HepG2 (cell line): Measurements from ENCODE around the gene PRSS8.

Source experiments
- EHMT2 ChIP-seq: fragments of 200-600 bp; sonication (generic); IDR thresholded peaks from 2 replicates; pipeline ENCODE4 v1.7.0; 2017; ENCODE audit warnings: antibody characterized with exemption, low read depth, low read length, borderline replicate concordance
- NR2F6 ChIP-seq, 2 experiments: IDR thresholded peaks; 2 replicates each; pipeline ENCODE4 v1.6.1; 2016; ENCODE audit warnings: antibody characterized with exemption in 1 of 2, mild to moderate bottlenecking in 1 of 2
- ONECUT2 ChIP-seq: sonication (generic); formaldehyde crosslinking; IDR thresholded peaks from 2 replicates; pipeline ENCODE4 v1.4.0; 2020; ENCODE audit warnings: missing genetic modification reagents
- POLR2AphosphoS5 ChIP-seq: IDR thresholded peaks from 2 replicates; pipeline ENCODE4 v1.6.1; 2012; ENCODE audit warnings: low read depth, low read length
- RORA ChIP-seq: sonication (generic); formaldehyde crosslinking; IDR thresholded peaks from 2 replicates; pipeline ENCODE4 v1.5.0; 2020; ENCODE audit warnings: mild to moderate bottlenecking, missing genetic modification reagents, moderate library complexity
- TAF1 ChIP-seq: sonication (generic); formaldehyde crosslinking; IDR thresholded peaks from 2 replicates; pipeline ENCODE4 v1.4.0; 2020; ENCODE audit warnings: missing genetic modification reagents
- TOPORS ChIP-seq: sonication (generic); formaldehyde crosslinking; IDR thresholded peaks from 2 replicates; pipeline ENCODE4 v1.8.0; 2023; ENCODE audit warnings: mild to moderate bottlenecking, missing genetic modification reagents
- ZNF180 ChIP-seq: sonication (generic); formaldehyde crosslinking; IDR thresholded peaks from 2 replicates; pipeline ENCODE4 v1.4.0; 2020; ENCODE audit warnings: low read depth, missing genetic modification reagents, borderline replicate concordance
- ZNF766 ChIP-seq: sonication (generic); formaldehyde crosslinking; IDR thresholded peaks from 2 replicates; pipeline ENCODE4 v1.5.0; 2020; ENCODE audit warnings: missing genetic modification reagents, borderline replicate concordance
- TF ChIP-seq, protein P1 (sequence below): IDR thresholded peaks from 2 replicates; pipeline ENCODE4 v1.6.1; 2016; ENCODE audit warnings: low read depth, borderline replicate concordance
- TF ChIP-seq, protein P2 (sequence below): IDR thresholded peaks from 2 replicates; pipeline ENCODE4 v1.6.1; 2012; ENCODE audit warnings: inconsistent platforms
- TF ChIP-seq, protein P3 (sequence below): sonication (generic); formaldehyde crosslinking; IDR thresholded peaks from 2 replicates; pipeline ENCODE4 v1.5.0; 2020; ENCODE audit warnings: mild to moderate bottlenecking, missing genetic modification reagents, moderate library complexity
- TF ChIP-seq, protein P4 (sequence below), 2 experiments: sonication (generic) in 1 of 2; formaldehyde crosslinking in 1 of 2; IDR thresholded peaks; 2 replicates each; pipeline versions ENCODE4 v1.4.0 to v1.6.1; 2018 to 2020; ENCODE audit warnings: missing genetic modification reagents in 2 of 2, borderline replicate concordance in 1 of 2, low read depth in 1 of 2, mild to moderate bottlenecking in 1 of 2, missing biosample characterization in 1 of 2

DNA sequence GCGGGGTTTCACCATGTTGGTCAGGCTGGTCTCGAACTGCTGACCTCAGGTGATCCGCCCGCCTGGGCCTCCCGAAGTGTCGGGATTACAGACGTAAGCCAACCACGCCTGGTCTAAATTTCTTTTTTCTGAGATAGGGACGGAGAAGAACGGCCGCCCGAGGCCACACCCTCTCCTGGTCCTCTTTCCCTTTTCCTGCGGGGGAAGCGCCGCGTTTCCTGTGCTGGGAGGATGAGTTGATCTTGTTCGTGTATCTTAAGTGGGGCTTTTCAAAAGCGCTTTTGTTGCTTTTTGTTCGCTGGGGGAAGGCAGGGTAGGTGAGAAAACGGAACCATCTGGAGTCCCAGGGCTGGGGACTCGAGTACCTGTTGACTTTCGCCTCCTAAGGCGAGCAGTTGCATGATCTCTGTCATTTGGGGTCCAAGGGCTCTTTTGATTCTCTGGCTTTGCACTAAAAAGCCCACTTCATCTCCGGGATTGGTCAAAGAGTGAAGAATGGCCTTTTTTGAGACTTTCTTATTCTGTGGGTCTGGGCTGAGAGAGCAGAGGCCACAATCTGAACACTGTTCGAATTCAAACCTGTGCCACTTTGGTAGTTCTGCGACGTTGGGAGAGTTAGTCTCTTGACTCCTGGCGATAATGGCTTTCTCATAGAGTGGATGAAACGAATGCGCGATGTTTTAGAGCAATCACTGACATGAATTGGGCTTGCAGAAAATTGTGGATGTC, 45.7 kb upstream of the PRSS8 start:
- TF ChIP-seq, protein P1, sequence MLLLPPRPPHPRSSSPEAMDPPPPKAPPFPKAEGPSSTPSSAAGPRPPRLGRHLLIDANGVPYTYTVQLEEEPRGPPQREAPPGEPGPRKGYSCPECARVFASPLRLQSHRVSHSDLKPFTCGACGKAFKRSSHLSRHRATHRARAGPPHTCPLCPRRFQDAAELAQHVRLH (CRISPR knock-in tag): no peak
- no peak for TF ChIP-seq ZNF180 (CRISPR knock-in tag)
- TF ChIP-seq EHMT2: no peak
- TF ChIP-seq TAF1 (CRISPR knock-in tag): no peak
- TF ChIP-seq ZNF766 (CRISPR knock-in tag): no peak
- no peak for TF ChIP-seq TOPORS
- TF ChIP-seq, protein P2, sequence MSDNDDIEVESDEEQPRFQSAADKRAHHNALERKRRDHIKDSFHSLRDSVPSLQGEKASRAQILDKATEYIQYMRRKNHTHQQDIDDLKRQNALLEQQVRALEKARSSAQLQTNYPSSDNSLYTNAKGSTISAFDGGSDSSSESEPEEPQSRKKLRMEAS: 0 out of 2 replicates have a peak, but pooled peaks have one; percentile 23
- TF ChIP-seq, protein P3, sequence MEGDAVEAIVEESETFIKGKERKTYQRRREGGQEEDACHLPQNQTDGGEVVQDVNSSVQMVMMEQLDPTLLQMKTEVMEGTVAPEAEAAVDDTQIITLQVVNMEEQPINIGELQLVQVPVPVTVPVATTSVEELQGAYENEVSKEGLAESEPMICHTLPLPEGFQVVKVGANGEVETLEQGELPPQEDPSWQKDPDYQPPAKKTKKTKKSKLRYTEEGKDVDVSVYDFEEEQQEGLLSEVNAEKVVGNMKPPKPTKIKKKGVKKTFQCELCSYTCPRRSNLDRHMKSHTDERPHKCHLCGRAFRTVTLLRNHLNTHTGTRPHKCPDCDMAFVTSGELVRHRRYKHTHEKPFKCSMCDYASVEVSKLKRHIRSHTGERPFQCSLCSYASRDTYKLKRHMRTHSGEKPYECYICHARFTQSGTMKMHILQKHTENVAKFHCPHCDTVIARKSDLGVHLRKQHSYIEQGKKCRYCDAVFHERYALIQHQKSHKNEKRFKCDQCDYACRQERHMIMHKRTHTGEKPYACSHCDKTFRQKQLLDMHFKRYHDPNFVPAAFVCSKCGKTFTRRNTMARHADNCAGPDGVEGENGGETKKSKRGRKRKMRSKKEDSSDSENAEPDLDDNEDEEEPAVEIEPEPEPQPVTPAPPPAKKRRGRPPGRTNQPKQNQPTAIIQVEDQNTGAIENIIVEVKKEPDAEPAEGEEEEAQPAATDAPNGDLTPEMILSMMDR (CRISPR knock-in tag): no peak
- TF ChIP-seq, protein P4, sequence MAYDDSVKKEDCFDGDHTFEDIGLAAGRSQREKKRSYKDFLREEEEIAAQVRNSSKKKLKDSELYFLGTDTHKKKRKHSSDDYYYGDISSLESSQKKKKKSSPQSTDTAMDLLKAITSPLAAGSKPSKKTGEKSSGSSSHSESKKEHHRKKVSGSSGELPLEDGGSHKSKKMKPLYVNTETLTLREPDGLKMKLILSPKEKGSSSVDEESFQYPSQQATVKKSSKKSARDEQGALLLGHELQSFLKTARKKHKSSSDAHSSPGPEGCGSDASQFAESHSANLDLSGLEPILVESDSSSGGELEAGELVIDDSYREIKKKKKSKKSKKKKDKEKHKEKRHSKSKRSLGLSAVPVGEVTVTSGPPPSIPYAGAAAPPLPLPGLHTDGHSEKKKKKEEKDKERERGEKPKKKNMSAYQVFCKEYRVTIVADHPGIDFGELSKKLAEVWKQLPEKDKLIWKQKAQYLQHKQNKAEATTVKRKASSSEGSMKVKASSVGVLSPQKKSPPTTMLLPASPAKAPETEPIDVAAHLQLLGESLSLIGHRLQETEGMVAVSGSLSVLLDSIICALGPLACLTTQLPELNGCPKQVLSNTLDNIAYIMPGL (CRISPR knock-in tag; IDR thresholded peaks at IDR 0.05; ENCODE audit: borderline replicate concordance in 1 of 2, low read depth in 1 of 2): no peak
- TF ChIP-seq RORA (CRISPR knock-in tag): no peak
- no peak for TF ChIP-seq NR2F6 (IDR thresholded peaks at IDR 0.05)
- TF ChIP-seq NR2F6 (CRISPR knock-in tag; IDR thresholded peaks at IDR 0.05): no peak
- no peak for TF ChIP-seq POLR2AphosphoS5
- TF ChIP-seq ONECUT2 (CRISPR knock-in tag): no peak
